Measurements from ENCODE around the gene IFRD2. TPM values are rescaled to one million over a fixed set of nuclear protein-coding genes. Genes with fewer than 3 reads are reported as not detected.

Gene IFRD2
- total and polyA plus RNA-seq, 2 of the 13 experiments (the other 11 are each of a cell fraction or from before 2014, with no cell fraction given): 32.8 to 96.1 TPM

DNA sequence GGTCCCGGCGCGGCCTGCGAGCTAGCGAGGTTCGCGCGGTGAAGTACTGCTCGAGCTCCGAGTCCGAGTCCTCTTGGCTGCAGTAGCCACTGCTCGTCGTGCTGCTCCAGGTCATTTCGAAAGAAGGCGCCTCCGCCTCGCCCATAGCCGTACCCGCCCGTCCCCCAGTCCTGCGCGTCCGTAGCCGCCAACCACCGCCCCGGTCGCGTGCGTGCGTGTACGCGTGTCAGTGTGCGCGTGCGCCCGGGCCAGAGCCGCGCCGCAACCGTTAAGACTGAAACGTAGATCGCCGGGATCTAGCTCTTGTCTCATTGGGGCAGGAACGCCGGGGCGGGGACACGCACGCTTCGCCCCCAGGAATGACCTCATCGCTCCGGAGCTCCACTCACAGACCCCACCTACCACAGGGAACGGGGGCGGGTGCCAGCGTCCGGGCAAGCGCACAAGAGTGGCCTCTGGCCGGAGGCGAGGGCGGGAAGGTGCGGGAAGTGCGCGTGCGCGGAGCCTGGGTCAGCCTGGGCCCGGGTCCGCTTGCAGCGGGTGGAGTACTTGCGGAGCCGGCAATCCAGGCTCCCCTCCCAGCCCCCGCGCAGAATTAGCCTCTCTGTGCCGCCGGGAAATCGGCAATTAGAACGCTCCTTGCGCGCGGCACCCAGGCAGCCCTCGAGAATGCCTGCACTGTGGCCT is 45.1 kb upstream of the IFRD2 start (continued):
- TF ChIP-seq, protein P1, sequence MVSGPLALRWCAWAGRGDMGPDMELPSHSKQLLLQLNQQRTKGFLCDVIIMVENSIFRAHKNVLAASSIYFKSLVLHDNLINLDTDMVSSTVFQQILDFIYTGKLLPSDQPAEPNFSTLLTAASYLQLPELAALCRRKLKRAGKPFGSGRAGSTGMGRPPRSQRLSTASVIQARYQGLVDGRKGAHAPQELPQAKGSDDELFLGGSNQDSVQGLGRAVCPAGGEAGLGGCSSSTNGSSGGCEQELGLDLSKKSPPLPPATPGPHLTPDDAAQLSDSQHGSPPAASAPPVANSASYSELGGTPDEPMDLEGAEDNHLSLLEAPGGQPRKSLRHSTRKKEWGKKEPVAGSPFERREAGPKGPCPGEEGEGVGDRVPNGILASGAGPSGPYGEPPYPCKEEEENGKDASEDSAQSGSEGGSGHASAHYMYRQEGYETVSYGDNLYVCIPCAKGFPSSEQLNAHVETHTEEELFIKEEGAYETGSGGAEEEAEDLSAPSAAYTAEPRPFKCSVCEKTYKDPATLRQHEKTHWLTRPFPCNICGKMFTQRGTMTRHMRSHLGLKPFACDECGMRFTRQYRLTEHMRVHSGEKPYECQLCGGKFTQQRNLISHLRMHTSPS (CRISPR knock-in tag; IDR thresholded peaks at IDR 0.05; ENCODE audit: low read depth): peak; percentile 15; the same call in 1 of the 2 replicates
- no peak for TF ChIP-seq NFATC3 (CRISPR knock-in tag; IDR thresholded peaks at IDR 0.05)
- TF ChIP-seq SNAI1 (CRISPR knock-in tag; IDR thresholded peaks at IDR 0.05; ENCODE audit: borderline replicate concordance): peak; percentile 77; the same call in 1 of the 2 replicates
- TF ChIP-seq SALL2 (CRISPR knock-in tag; IDR thresholded peaks at IDR 0.05): peak; percentile 84
- TF ChIP-seq, protein P2, sequence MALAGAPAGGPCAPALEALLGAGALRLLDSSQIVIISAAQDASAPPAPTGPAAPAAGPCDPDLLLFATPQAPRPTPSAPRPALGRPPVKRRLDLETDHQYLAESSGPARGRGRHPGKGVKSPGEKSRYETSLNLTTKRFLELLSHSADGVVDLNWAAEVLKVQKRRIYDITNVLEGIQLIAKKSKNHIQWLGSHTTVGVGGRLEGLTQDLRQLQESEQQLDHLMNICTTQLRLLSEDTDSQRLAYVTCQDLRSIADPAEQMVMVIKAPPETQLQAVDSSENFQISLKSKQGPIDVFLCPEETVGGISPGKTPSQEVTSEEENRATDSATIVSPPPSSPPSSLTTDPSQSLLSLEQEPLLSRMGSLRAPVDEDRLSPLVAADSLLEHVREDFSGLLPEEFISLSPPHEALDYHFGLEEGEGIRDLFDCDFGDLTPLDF (CRISPR knock-in tag; IDR thresholded peaks at IDR 0.05): peak; percentile 89
- TF ChIP-seq ZNF317 (CRISPR knock-in tag; IDR thresholded peaks at IDR 0.05): peak; percentile 85
- TF ChIP-seq ZNF337 (CRISPR knock-in tag; IDR thresholded peaks at IDR 0.05; ENCODE audit: borderline replicate concordance, low read depth): no peak; the same call in 1 of the 2 replicates
- no peak for TF ChIP-seq TRAFD1 (CRISPR knock-in tag; IDR thresholded peaks at IDR 0.05; ENCODE audit: borderline replicate concordance)
- 0 out of 2 replicates have a peak, but pooled peaks have one; percentile 46 for TF ChIP-seq ARID2 (CRISPR knock-in tag; IDR thresholded peaks at IDR 0.05; ENCODE audit: borderline replicate concordance)
- peak; percentile 12; the same call in 1 of the 2 replicates for TF ChIP-seq ZNF609 (CRISPR knock-in tag; IDR thresholded peaks at IDR 0.05; ENCODE audit: borderline replicate concordance)
- 0 out of 2 replicates have a peak, but pooled peaks have one; percentile 64 for TF ChIP-seq ZNF335 (CRISPR knock-in tag; IDR thresholded peaks at IDR 0.05)
- TF ChIP-seq PLRG1 (conservative IDR thresholded peaks at IDR 0.05): no peak
- no peak for TF ChIP-seq ATF6 (CRISPR knock-in tag; conservative IDR thresholded peaks at IDR 0.05)
- peak; percentile 64; the same call in 1 of the 2 replicates for TF ChIP-seq YEATS2 (CRISPR knock-in tag; IDR thresholded peaks at IDR 0.05; ENCODE audit: borderline replicate concordance)
- TF ChIP-seq, protein P3, sequence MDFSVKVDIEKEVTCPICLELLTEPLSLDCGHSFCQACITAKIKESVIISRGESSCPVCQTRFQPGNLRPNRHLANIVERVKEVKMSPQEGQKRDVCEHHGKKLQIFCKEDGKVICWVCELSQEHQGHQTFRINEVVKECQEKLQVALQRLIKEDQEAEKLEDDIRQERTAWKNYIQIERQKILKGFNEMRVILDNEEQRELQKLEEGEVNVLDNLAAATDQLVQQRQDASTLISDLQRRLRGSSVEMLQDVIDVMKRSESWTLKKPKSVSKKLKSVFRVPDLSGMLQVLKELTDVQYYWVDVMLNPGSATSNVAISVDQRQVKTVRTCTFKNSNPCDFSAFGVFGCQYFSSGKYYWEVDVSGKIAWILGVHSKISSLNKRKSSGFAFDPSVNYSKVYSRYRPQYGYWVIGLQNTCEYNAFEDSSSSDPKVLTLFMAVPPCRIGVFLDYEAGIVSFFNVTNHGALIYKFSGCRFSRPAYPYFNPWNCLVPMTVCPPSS (IDR thresholded peaks at IDR 0.05): no peak

Measured in HepG2 (cell line).